CD14-positive monocyte (primary cell): Measurements from ENCODE around the gene VTI1A. TPM values are rescaled to one million over a fixed set of nuclear protein-coding genes. Genes with fewer than 3 reads are reported as not detected.

Experiments
- DNase-seq, 3 donors: peaks; one replicate each; pipeline ENCODE4 v3.0.0-alpha.2; 2011 to 2022
- H2AFZ ChIP-seq: 2 replicates; pipeline ENCODE4 v1.6.0; 2012; ENCODE audit warnings: mild to moderate bottlenecking, low read depth, low read length, inconsistent platforms; ENCODE audit not compliant: insufficient read depth, poor library complexity, severe bottlenecking
- H3K27ac ChIP-seq, 2 donors: 1 replicate in 1 of 2; 2 replicates in 1 of 2; pipeline ENCODE4 v1.5.1; 2012 to 2013; ENCODE audit warnings: low read length in 2 of 2, control low read depth in 1 of 2, inconsistent platforms in 1 of 2, low read depth in 1 of 2, mild to moderate bottlenecking in 1 of 2
- H3K27me3 ChIP-seq, 2 donors: one replicate each; pipeline versions ENCODE4 v1.6.0 to v1.6.1; 2011 to 2013; ENCODE audit warnings: low read length in 2 of 2; ENCODE audit not compliant: control insufficient read depth in 2 of 2, insufficient read depth in 2 of 2
- H3K36me3 ChIP-seq, 2 donors: replicated peaks in 1 of 2; 1 replicate in 1 of 2; 2 replicates in 1 of 2; pipeline versions ENCODE4 v1.5.1 to v1.6.1; 2012 to 2013; ENCODE audit warnings: low read length in 2 of 2, control low read depth in 1 of 2, inconsistent platforms in 1 of 2, mild to moderate bottlenecking in 1 of 2; ENCODE audit not compliant: insufficient read depth in 2 of 2, control insufficient read depth in 1 of 2
- H3K4me1 ChIP-seq, 2 donors: 1 replicate in 1 of 2; 2 replicates in 1 of 2; pipeline versions ENCODE4 v1.5.1 to v1.6.1; 2012 to 2013; ENCODE audit warnings: low read length in 2 of 2, control low read depth in 1 of 2, inconsistent platforms in 1 of 2, mild to moderate bottlenecking in 1 of 2, moderate library complexity in 1 of 2; ENCODE audit not compliant: insufficient read depth in 2 of 2, control insufficient read depth in 1 of 2
- H3K4me2 ChIP-seq: replicated peaks from 2 replicates; pipeline ENCODE3; 2012; ENCODE audit warnings: low read length, moderate library complexity, mild to moderate bottlenecking; ENCODE audit not compliant: poor library complexity, severe bottlenecking; ENCODE audit errors: extremely low read depth
- H3K4me3 ChIP-seq, 3 experiments: fragments of 200-600 bp in 1 of 3; sonication (generic) in 1 of 3; replicated peaks in 1 of 3; 1 replicate in 2 of 3; 2 replicates in 1 of 3; pipeline ENCODE4 v1.5.1; 2011 to 2013; ENCODE audit warnings: low read length in 3 of 3, mild to moderate bottlenecking in 3 of 3, control low read depth in 2 of 3, low read depth in 2 of 3, inconsistent platforms in 1 of 3, moderate library complexity in 1 of 3
- H3K79me2 ChIP-seq: 2 replicates; pipeline ENCODE4 v1.6.0; 2012; ENCODE audit warnings: mild to moderate bottlenecking, control low read depth, inconsistent platforms, low read length, moderate library complexity; ENCODE audit not compliant: insufficient read depth
- H3K9ac ChIP-seq: 2 replicates; pipeline ENCODE4 v1.6.0; 2017; ENCODE audit warnings: low read length, mild to moderate bottlenecking; ENCODE audit not compliant: insufficient read depth, poor library complexity, severe bottlenecking
- H3K9me3 ChIP-seq, 2 donors: replicated peaks in 1 of 2; 1 replicate in 1 of 2; 2 replicates in 1 of 2; pipeline versions ENCODE4 v1.5.1 to v1.6.1; 2012 to 2013; ENCODE audit warnings: low read length in 2 of 2, control low read depth in 1 of 2; ENCODE audit not compliant: control insufficient read depth in 1 of 2, insufficient read depth in 1 of 2
- H4K20me1 ChIP-seq: 2 replicates; pipeline ENCODE4 v1.6.0; 2012; ENCODE audit warnings: mild to moderate bottlenecking, low read length, control low read depth, moderate library complexity; ENCODE audit not compliant: insufficient read depth
- H3K27ac Mint-ChIP-seq, 7 donors: one replicate each; pipeline ENCODE4 v1.8.0; 2020; ENCODE audit warnings: mild to moderate bottlenecking in 7 of 7, mixed read lengths in 7 of 7, moderate library complexity in 6 of 7, inconsistent platforms in 2 of 7
- H3K27me3 Mint-ChIP-seq, 3 donors: one replicate each; pipeline ENCODE4 v1.8.0; 2021 to 2022; ENCODE audit warnings: low read depth in 3 of 3, mild to moderate bottlenecking in 3 of 3, mixed read lengths in 3 of 3, moderate library complexity in 3 of 3, inconsistent platforms in 1 of 3
- H3K36me3 Mint-ChIP-seq, 2 donors: one replicate each; pipeline ENCODE4 v1.8.0; 2020; ENCODE audit warnings: mixed read lengths in 2 of 2, inconsistent platforms in 1 of 2, mild to moderate bottlenecking in 1 of 2
- H3K4me1 Mint-ChIP-seq: one replicate; pipeline ENCODE4 v1.8.0; 2020; ENCODE audit warnings: mild to moderate bottlenecking, mixed read lengths
- H3K4me3 Mint-ChIP-seq, 2 donors: one replicate each; pipeline ENCODE4 v1.8.0; 2020; ENCODE audit warnings: mild to moderate bottlenecking in 2 of 2, mixed read lengths in 2 of 2, moderate library complexity in 1 of 2
- H3K9me3 Mint-ChIP-seq, 7 donors: one replicate each; pipeline ENCODE4 v1.8.0; 2020 to 2022; ENCODE audit warnings: mixed read lengths in 7 of 7, mild to moderate bottlenecking in 6 of 7, moderate library complexity in 6 of 7, inconsistent platforms in 2 of 7
- CTCF ChIP-seq: fragments of 200-600 bp; IDR thresholded peaks from one replicate; pipeline ENCODE4 v1.8.0; 2022; ENCODE audit warnings: antibody characterized with exemption, mild to moderate bottlenecking
- WGBS: methylation state at CpG from one replicate; pipeline ENCODE4 v1.1.5; 2013; ENCODE audit warnings: missing lambda C conversion rate; ENCODE audit not compliant: insufficient coverage; 5-methylcytosine and 5-hydroxymethylcytosine counted together
- intact Hi-C, 2 donors: fragments of 100-400 bp; cut with micrococcal nuclease; formaldehyde crosslinking; loops; one replicate each; pipeline versions ENCODE4 v1.15.0 to v1.15.1; 2023
- polyA plus RNA-seq, 3 donors: library from polyadenylated mRNA; depleted of rRNA in 1 of 3; unstranded in 2 of 3; stranded (reverse) in 1 of 3; fragments of 300-500 nt in 2 of 3; fragments of >200 nt in 1 of 3; fragmentation: Illumina TruSeq in 2 of 3; gene quantifications; 1 replicate in 2 of 3; 2 replicates in 1 of 3; pipeline ENCODE4 v1.2.3, GENCODE V29; 2012 to 2021

Gene VTI1A
- polyA plus RNA-seq, 3 donors, result 23.6 to 25.4 (median 24.1) TPM

GRCh38 chr10:112649006-112649821 lies 202.2 kb downstream of the VTI1A start:
- Mint-ChIP-seq H3K4me1 (peaks cover 5% of the 10 kb centered on the region), H3K36me3 (peaks cover 6 to 9% of the 10 kb centered on the region in 2 donors), H3K27me3 (no peaks in the 10 kb centered on the region), H3K27ac (no peak overlapping the region), H3K4me3 (no peak overlapping the region), H3K9me3 (peaks cover 0 to 1% (median 0%) of the 10 kb centered on the region in 7 donors)
- WGBS, result no CpG with 5 or more reads among the region's 4 CpGs
- Histone ChIP-seq H3K4me3 (no peak overlapping the region), H3K27ac (no peak overlapping the region), H3K9me3 (no peaks in the 10 kb centered on the region), H3K4me2 (no peak overlapping the region), H4K20me1 (no peaks in the 10 kb centered on the region), H3K27me3 (no peaks in the 10 kb centered on the region), H2AFZ (no peak overlapping the region), H3K4me1 (no peaks in the 10 kb centered on the region), H3K36me3 (no peaks in the 10 kb centered on the region), H3K9ac (no peak overlapping the region), H3K79me2 (no peaks in the 10 kb centered on the region)
- TF ChIP-seq CTCF, result no peak
- intact Hi-C loops, result no loop called here
- DNase-seq, result no peak

GRCh38 chr10:112649822-112650152 lies 202.8 kb downstream of the VTI1A start:
- Mint-ChIP-seq H3K9me3 (peaks cover 0 to 1% (median 0%) of the 10 kb centered on the region in 7 donors), H3K27me3 (no peaks in the 10 kb centered on the region), H3K4me1 (peaks cover 5% of the 10 kb centered on the region), H3K4me3 (no peak overlapping the region), H3K27ac (no peak overlapping the region), H3K36me3 (peaks cover 8 to 14% of the 10 kb centered on the region in 2 donors)
- intact Hi-C loops, result no loop called here
- Histone ChIP-seq H3K36me3 (no peaks in the 10 kb centered on the region), H3K4me2 (no peak overlapping the region), H2AFZ (no peak overlapping the region), H4K20me1 (no peaks in the 10 kb centered on the region), H3K79me2 (no peaks in the 10 kb centered on the region), H3K4me1 (no peaks in the 10 kb centered on the region), H3K9me3 (no peaks in the 10 kb centered on the region), H3K4me3 (no peak overlapping the region), H3K27ac (no peak overlapping the region), H3K9ac (no peak overlapping the region), H3K27me3 (no peaks in the 10 kb centered on the region)
- no peak for TF ChIP-seq CTCF
- WGBS, result no CpG with 5 or more reads among the region's 4 CpGs
- DNase-seq, result no peak
